ENCODE results near the gene TMEM190. TPM values are rescaled to one million over a fixed set of nuclear protein-coding genes. Genes with fewer than 3 reads are reported as not detected.

The TMEM190 gene
- total RNA-seq, 2 donors from 2014 or later: not detected

- DNase-seq (no peak), ATAC-seq (no peak)
- Mint-ChIP-seq H3K27ac (no peak overlapping the region), H3K36me3 (ENCODE audit: low read depth) (peaks cover 7% of the 10 kb centered on the region), H3K27me3 (peaks cover 40% of the 10 kb centered on the region), H3K4me3 (no peak overlapping the region), H3K4me1 (peaks cover 24% of the 10 kb centered on the region)
- no peaks in the 10 kb centered on the region for H3K9me3 ChIP-seq (ENCODE audit: control insufficient read depth, low read length, poor library complexity, severe bottlenecking)
These were observed 21.3 kb upstream of the TMEM190 start for GRCh38 chr19:55355213-55355821.

GRCh38 chr19:55358493-55358892 is 18.1 kb upstream of the TMEM190 start:
- DNase-seq (no peak), ATAC-seq (no peak)
- peaks cover 3% of the 10 kb centered on the region for H3K4me1 Mint-ChIP-seq
- no peak overlapping the region for H3K4me3 Mint-ChIP-seq
- H3K36me3 Mint-ChIP-seq (ENCODE audit: low read depth): no peaks in the 10 kb centered on the region
- H3K27ac Mint-ChIP-seq: no peak overlapping the region
- H3K9me3 ChIP-seq (ENCODE audit: control insufficient read depth, low read length, poor library complexity, severe bottlenecking): no peaks in the 10 kb centered on the region
- peaks cover 14% of the 10 kb centered on the region for H3K27me3 Mint-ChIP-seq

DNA sequence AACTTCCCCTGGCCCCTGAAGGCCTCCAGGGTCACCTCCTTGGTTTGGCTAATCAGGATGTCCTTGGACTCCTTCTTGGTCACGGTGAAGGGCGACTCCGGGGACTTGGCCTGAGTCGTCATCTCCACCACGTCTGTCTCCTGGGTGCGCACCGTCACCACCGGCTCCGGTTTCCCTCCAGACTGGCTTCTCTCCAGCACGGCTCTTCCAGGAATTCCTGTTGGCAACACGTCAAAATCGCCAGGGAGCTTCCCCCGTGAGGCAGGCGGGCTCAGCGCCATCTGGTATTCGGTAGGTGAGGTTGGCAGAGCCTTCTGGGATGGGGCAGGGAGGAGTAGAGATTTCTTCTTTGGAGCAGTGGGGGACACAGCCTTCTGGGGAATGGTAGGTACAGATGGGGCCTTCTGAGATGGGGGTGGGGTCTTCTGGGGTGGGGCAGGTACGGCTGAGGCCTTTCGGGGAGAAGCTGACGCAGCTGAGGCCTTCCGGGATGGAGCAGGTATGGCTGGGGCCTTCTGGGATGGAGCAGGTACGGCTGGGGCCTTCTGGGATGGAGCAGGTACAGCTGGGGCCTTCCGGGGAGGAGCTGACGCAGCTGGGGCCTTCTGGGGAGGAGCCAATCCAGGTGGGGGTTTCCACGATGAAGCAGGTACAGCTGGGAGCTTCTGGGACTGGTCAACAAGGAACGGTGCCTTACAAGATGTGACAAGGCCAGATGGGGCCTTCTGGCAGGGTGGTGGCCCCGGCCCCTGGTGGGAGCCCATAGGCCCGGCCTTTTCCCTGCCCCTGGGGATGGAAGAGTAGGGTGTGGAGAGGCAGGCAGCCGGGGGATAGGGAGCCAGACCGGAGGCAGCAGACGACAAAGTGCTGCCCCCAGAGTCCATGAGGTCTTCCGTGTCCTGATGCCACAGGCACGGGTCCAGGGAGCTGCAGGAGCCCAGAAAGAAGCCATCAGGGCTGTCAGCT is 17.4 kb upstream of the TMEM190 start:
- Mint-ChIP-seq H3K27me3 (peaks cover 14% of the 10 kb centered on the region), H3K36me3 (ENCODE audit: low read depth) (no peaks in the 10 kb centered on the region), H3K4me1 (no peaks in the 10 kb centered on the region), H3K27ac (no peak overlapping the region), H3K4me3 (no peak overlapping the region)
- ATAC-seq: no peak
- no peaks in the 10 kb centered on the region for H3K9me3 ChIP-seq (ENCODE audit: control insufficient read depth, low read length, poor library complexity, severe bottlenecking)
- no peak for DNase-seq

GRCh38 chr19:55360902-55361301 is 15.7 kb upstream of the TMEM190 start:
- Mint-ChIP-seq H3K27me3 (peaks cover 14% of the 10 kb centered on the region), H3K27ac (no peak overlapping the region), H3K36me3 (ENCODE audit: low read depth) (peaks cover 2% of the 10 kb centered on the region), H3K4me3 (no peak overlapping the region), H3K4me1 (no peaks in the 10 kb centered on the region)
- DNase-seq: no peak
- no peak for ATAC-seq
- no peaks in the 10 kb centered on the region for H3K9me3 ChIP-seq (ENCODE audit: control insufficient read depth, low read length, poor library complexity, severe bottlenecking)

GRCh38 chr19:55362174-55362989 is 14.2 kb upstream of the TMEM190 start:
- peaks cover 2% of the 10 kb centered on the region for H3K36me3 Mint-ChIP-seq (ENCODE audit: low read depth)

GRCh38 chr19:55362990-55363716 is 13.5 kb upstream of the TMEM190 start, which contains the start of gene GARIN5B:
Gene GARIN5B, minus strand, starts transcription at chr19:55363260. Its CDS starts 194 bp downstream, at chr19:55363066.
- DNase-seq: no peak
- no peak for ATAC-seq
- H3K27ac Mint-ChIP-seq: no peak within 1 kb of the TSS
- H3K4me1 Mint-ChIP-seq: no peaks in the 10 kb centered on the region
- H3K9me3 ChIP-seq (ENCODE audit: control insufficient read depth, low read length, poor library complexity, severe bottlenecking): no peaks in the 10 kb centered on the region
- H3K27me3 Mint-ChIP-seq: peaks cover 7% of the 10 kb centered on the region
- H3K36me3 Mint-ChIP-seq (ENCODE audit: low read depth): peaks cover 2% of the 10 kb centered on the region
- no peak within 1 kb of the TSS for H3K4me3 Mint-ChIP-seq

More at GRCh38 chr19:55362174-55362989, 14.2 kb upstream of the TMEM190 start:
- no peaks in the 10 kb centered on the region for H3K4me1 Mint-ChIP-seq
- DNase-seq (no peak), ATAC-seq (no peak)
- no peaks in the 10 kb centered on the region for H3K9me3 ChIP-seq (ENCODE audit: control insufficient read depth, low read length, poor library complexity, severe bottlenecking)
- no peak overlapping the region for H3K4me3 Mint-ChIP-seq
- peaks cover 7% of the 10 kb centered on the region for H3K27me3 Mint-ChIP-seq
- no peak overlapping the region for H3K27ac Mint-ChIP-seq

GRCh38 chr19:55365245-55365644 is 11.4 kb upstream of the TMEM190 start:
- no peak overlapping the region for H3K4me3 Mint-ChIP-seq
- no peaks in the 10 kb centered on the region for H3K9me3 ChIP-seq (ENCODE audit: control insufficient read depth, low read length, poor library complexity, severe bottlenecking)
- peaks cover 3% of the 10 kb centered on the region for H3K4me1 Mint-ChIP-seq
- no peak overlapping the region for H3K27ac Mint-ChIP-seq
- H3K27me3 Mint-ChIP-seq: peaks cover 13% of the 10 kb centered on the region
- no peak for DNase-seq
- no peak for ATAC-seq
- peaks cover 5% of the 10 kb centered on the region for H3K36me3 Mint-ChIP-seq (ENCODE audit: low read depth)

DNA sequence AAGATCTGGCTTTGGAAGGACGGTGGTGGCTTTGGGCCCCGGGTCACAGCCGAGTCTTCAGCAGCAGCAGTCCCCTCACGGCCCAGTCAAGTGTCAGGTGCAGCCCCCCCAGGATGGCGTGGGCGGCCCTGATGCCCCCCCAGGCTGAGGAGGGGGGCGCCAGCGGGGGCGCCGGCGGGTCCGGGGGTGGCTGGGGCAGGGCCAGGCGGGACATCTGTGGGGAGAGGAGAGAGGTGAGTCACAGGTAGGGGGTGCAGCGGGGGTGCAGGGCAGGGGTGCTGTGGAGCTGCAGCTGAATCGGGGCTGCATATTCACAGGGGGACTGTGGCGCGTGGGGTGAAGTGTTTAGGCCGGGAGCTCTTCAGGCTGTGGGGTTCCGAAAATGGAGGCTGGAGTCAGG is 10.7 kb upstream of the TMEM190 start:
- peaks cover 8% of the 10 kb centered on the region for H3K36me3 Mint-ChIP-seq (ENCODE audit: low read depth)
- peaks cover 7% of the 10 kb centered on the region for H3K4me1 Mint-ChIP-seq
- ATAC-seq (no peak), DNase-seq (no peak)
- H3K27ac Mint-ChIP-seq: no peak overlapping the region
- H3K4me3 Mint-ChIP-seq: no peak overlapping the region
- H3K27me3 Mint-ChIP-seq: peaks cover 19% of the 10 kb centered on the region
- H3K9me3 ChIP-seq (ENCODE audit: control insufficient read depth, low read length, poor library complexity, severe bottlenecking): no peaks in the 10 kb centered on the region

- H3K9me3 ChIP-seq (ENCODE audit: control insufficient read depth, low read length, poor library complexity, severe bottlenecking): no peaks in the 10 kb centered on the region
- H3K4me1 Mint-ChIP-seq: peaks cover 8% of the 10 kb centered on the region
- H3K27me3 Mint-ChIP-seq: peaks cover 27% of the 10 kb centered on the region
- H3K27ac Mint-ChIP-seq: no peak overlapping the region
- peaks cover 10% of the 10 kb centered on the region for H3K36me3 Mint-ChIP-seq (ENCODE audit: low read depth)
- H3K4me3 Mint-ChIP-seq: no peak overlapping the region
- DNase-seq: no peak
- no peak for ATAC-seq
These were observed 9.8 kb upstream of the TMEM190 start for GRCh38 chr19:55366790-55367189.

GRCh38 chr19:55368106-55368505 is 8.5 kb upstream of the TMEM190 start:
- DNase-seq (no peak), ATAC-seq (no peak)
- Mint-ChIP-seq H3K27ac (no peak overlapping the region), H3K4me1 (peaks cover 8% of the 10 kb centered on the region), H3K36me3 (ENCODE audit: low read depth) (peaks cover 13% of the 10 kb centered on the region), H3K27me3 (peaks cover 33% of the 10 kb centered on the region), H3K4me3 (peak overlapping the region; percentile 15)
- no peaks in the 10 kb centered on the region for H3K9me3 ChIP-seq (ENCODE audit: control insufficient read depth, low read length, poor library complexity, severe bottlenecking)

DNA sequence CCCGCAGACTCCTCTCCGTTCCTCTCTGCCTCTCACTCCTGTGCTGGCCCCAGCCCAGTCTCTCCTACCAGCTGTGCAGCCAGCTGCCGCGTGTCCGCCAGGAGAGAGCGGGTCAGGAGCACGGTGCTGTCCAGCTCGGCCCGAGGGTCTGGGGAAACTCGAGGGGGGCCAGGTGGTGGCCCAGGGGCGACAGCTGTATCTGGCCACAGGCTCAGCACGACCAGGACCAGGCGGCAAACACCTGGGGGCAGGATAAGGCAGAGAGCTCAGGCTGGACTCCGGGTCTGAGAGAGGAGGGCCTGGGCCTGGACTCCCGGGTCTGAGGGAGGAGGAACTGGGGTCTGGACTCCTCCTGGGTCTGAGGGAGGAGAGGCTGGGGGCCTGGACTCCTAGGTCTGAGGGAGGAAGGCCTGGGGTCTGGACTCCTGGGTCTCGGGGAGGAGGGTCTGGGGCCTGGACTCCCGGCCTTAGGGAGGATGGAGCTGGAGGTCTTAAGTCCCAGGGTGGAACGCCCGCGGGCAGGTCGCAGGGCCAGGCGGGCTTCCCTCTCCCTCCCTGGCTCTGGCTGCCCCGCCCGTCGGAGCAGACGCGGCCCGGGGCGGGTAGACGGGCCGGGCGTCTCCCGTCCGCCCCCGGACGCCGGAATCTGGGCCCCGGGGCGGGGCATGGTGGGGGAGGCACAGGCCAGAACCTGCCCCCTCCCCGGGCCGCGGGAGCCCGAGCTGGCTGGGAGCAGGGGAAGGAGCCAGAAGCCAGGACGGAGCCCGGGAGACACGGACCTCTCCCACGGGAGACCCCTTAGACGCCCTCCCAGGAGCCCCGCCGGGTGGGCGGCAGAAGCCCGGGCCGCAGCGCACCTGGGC is 7.7 kb upstream of the TMEM190 start:
- peaks cover 39% of the 10 kb centered on the region for H3K27me3 Mint-ChIP-seq
- H3K27ac Mint-ChIP-seq: no peak overlapping the region
- peaks cover 12% of the 10 kb centered on the region for H3K4me1 Mint-ChIP-seq
- DNase-seq (no peak), ATAC-seq (peak; percentile 41)
- H3K9me3 ChIP-seq (ENCODE audit: control insufficient read depth, low read length, poor library complexity, severe bottlenecking): no peaks in the 10 kb centered on the region
- peak overlapping the region; percentile 69 for H3K4me3 Mint-ChIP-seq
- H3K36me3 Mint-ChIP-seq (ENCODE audit: low read depth): peaks cover 17% of the 10 kb centered on the region
